HG03196 (cell line): ENCODE results near the gene CHST7.
"Not testable (repeated sequence)": the region's sequence is repeated elsewhere in the genome, so short reads cannot be mapped to it uniquely, and the experiment has no call there.

Experiments used
- ATAC-seq: cut with Tn5 transposase; IDR thresholded peaks from one replicate; pipeline ENCODE4 v1.9.1; 2021; ENCODE audit not compliant: unreplicated experiment

Gene CHST7, protein sequence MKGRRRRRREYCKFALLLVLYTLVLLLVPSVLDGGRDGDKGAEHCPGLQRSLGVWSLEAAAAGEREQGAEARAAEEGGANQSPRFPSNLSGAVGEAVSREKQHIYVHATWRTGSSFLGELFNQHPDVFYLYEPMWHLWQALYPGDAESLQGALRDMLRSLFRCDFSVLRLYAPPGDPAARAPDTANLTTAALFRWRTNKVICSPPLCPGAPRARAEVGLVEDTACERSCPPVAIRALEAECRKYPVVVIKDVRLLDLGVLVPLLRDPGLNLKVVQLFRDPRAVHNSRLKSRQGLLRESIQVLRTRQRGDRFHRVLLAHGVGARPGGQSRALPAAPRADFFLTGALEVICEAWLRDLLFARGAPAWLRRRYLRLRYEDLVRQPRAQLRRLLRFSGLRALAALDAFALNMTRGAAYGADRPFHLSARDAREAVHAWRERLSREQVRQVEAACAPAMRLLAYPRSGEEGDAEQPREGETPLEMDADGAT

GRCh38 chrX:46573331-46573891, at the start of gene CHST7:
TSS of gene CHST7 (plus strand) at chrX:46573765. CDS start at chrX:46573932, 167 bp downstream.
- peak; percentile 41 for ATAC-seq

- not testable (repeated sequence) for ATAC-seq
Observed at GRCh38 chrX:46528640-46529039, 44.9 kb upstream of the CHST7 start.

- ATAC-seq, result not testable (repeated sequence)
Observed at GRCh38 chrX:46529740-46530403, 43.7 kb upstream of the CHST7 start.

DNA sequence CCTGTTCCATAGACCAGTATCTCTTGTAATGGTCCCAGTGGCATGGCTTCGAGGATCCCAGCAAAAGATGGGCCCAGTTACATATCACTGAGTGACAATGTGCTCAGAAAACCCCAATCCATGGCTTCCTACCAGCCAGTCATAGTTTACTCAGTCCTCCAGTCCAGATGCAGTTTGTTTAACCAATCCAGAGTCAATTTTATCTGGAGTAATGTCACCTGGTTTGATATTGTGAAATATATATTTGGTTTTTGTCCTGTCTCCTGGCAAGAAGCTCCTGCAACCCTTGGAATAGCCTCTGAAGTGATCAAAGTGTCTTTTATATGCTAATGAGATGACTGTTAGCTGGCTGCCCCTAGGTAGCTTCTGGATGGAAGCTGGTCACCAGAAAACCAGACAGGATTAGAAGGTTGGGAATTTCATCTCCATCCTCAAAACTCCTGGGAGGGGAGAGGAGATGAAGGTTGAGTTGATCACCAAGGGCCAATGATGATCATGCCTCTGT, 43.1 kb upstream of the CHST7 start:
- ATAC-seq, result not testable (repeated sequence)

DNA sequence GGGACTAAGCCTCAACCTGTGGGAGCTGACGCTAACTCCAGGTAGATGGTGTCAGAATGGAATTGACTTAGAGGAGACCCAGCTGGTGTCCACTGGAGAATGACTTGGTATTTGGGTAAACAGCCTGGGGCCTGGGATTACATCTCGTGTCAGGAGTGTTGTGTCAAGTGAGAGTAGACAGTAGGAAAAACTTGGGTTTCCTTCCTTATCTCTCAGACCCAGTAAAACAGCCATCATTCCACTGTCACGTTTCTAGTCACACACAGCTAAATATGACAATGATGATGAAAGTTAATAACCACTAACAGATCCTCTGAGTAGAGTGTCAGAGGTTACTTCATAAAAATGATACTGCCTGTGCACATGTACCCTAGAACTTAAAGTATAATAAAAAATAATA, 42.1 kb upstream of the CHST7 start:
- ATAC-seq, result no peak

DNA sequence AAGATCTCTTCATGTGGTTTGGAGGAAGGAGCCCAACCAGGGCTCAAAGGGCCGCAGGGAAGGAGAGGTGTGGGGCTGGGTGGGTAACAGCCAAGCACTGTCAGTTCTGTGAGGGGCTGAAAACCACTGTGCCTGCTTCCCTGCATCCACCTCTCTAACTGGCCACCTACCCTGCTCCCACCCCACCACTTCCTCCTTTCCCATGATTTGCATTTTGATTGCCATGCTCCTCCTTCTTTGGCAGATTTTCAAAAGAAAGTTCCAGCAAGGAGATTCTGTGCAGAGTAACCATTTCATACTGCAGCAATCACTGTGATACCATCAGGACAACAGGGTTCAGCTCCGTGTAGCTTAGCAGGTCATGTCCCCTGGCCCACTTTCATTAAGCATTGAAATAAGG, 30.1 kb upstream of the CHST7 start:
- ATAC-seq, result no peak

DNA sequence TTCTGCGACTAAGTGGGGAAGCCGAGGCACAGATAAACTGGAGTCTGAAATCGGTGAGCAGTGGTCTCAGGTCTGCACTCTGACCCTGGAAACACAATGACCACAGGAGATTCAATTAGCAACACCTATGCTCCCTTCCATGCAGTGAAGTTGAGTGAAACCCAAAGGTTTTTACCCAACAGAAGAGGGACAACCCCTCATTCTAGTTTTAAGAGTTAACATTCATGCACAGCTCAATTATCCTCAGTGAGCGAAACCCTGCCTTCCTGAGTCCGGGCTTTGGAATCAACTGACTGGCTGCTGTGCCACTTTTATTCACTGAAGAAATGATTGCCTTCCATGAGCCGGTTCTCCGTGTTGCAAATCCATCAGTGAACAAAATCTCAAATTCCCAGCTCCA, 29.0 kb upstream of the CHST7 start:
- not testable (repeated sequence) for ATAC-seq

GRCh38 chrX:46545111-46546005, 28.2 kb upstream of the CHST7 start, which contains the start of gene ZNF674:
TSS of gene ZNF674 (minus strand) at chrX:46545421. CDS start at chrX:46542087, 3,334 bp downstream.
- peak; percentile 88 for ATAC-seq

GRCh38 chrX:46547857-46548256, 25.7 kb upstream of the CHST7 start:
- ATAC-seq, result no peak

DNA sequence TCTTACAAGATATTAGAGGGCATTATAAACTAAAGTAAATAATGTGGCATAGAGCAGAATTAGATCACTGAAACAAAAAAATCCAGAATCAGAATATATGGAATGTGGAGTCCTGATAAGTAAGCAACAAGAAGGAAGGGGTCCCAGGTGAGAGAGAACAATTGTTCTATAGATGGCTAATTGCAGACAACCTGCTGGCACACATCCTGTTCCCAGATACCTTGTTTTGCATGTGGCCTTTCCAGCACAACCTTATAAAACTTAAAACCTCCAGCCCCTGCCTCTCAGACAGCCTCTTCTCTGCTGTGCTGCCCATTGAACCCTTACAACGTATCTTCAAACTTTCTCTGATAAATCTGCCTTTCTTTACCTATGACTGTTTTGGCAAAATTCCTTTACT, 23.7 kb upstream of the CHST7 start:
- no peak for ATAC-seq

DNA sequence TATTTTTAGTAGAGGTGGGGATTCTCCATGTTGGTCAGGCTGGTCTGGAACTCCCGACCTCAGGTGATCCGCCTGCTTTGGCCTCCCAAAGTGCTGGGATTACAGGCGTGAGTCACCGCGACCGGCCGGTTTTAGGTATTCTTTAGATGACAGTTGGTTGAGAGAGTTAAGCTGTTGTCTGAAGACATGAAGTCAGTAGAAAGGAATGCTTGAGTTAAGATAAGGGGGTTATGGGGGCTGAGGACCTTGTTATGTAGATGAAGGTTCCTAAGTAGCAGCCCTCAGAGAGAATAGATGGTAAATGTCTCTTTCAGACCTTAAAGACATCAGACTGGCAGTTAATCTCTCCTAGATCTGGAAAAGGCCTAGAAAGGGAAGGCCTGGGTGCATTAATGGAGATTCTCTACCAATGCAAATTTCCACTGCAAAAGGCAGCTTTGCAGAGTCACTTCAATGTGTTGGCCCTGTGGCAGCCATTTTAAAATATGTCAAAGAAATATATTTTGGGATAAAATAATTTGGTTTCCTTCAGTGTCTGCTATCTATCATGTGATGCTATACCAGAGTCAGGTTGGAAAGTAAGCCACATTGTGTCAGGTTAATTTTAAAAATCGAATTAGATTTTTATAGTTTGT, 22.0 kb upstream of the CHST7 start:
- no peak for ATAC-seq

GRCh38 chrX:46553935-46554334, 19.6 kb upstream of the CHST7 start:
- no peak for ATAC-seq

DNA sequence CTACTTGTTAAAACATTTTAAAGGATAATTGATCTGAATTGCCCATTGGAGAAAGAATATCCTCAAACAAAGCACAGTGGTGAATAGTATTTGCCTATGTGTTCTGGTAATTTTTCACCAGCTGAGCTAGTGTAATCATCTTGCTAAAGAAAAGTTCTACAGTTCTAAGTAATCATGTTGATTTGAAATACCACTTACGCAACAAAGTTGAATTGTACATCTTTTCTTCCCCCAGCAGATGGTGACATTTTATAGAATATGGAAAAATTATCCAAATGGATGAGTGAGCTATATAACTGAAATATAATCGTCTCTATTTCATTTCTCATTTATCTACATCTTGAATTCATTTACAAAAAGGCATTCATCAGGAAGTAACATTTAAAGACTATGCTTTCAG, 18.6 kb upstream of the CHST7 start:
- ATAC-seq, result no peak

DNA sequence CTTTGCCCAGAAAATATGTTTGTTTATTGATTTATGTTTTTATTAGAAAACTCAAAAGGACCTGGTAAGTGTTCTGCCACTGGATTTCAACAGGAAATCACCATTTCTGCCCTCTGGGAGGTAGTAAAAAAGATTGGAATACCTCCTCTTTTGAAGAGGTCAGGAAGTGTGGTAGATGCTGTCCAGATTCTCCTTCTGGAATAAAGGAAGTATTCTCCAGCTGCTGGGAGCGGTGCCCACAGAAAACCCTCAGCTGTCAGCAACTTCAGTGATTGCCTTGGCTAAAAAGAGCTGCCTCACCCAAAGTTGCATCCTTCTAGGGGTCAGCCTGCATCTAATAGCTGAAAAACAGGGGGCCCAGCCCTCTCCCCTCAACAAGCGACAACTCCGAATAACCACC, 14.5 kb upstream of the CHST7 start:
- ATAC-seq, result no peak

- ATAC-seq, result peak; percentile 98
Observed at GRCh38 chrX:46561824-46562657, 11.5 kb upstream of the CHST7 start.

DNA sequence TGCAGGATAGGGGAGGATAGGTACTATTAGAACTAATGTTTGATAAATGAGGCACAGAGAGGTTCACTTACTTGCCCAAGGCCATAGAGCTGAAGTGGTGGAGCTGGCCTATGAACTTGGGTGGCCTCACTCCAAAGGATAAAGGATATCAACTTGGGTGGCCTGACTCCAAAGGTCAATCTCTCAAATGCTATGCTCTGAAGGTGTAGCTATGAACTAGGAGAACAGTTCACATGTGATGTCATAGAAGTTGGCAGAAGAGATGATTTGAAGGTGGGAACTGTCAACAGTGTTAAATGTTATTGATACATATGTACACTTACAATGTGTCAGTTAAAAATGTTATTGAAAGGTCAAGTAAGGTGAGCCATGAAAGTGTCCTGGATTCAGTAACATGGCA, 6.2 kb upstream of the CHST7 start:
- ATAC-seq, result no peak

GRCh38 chrX:46569621-46570020, 3.9 kb upstream of the CHST7 start:
- no peak for ATAC-seq

DNA sequence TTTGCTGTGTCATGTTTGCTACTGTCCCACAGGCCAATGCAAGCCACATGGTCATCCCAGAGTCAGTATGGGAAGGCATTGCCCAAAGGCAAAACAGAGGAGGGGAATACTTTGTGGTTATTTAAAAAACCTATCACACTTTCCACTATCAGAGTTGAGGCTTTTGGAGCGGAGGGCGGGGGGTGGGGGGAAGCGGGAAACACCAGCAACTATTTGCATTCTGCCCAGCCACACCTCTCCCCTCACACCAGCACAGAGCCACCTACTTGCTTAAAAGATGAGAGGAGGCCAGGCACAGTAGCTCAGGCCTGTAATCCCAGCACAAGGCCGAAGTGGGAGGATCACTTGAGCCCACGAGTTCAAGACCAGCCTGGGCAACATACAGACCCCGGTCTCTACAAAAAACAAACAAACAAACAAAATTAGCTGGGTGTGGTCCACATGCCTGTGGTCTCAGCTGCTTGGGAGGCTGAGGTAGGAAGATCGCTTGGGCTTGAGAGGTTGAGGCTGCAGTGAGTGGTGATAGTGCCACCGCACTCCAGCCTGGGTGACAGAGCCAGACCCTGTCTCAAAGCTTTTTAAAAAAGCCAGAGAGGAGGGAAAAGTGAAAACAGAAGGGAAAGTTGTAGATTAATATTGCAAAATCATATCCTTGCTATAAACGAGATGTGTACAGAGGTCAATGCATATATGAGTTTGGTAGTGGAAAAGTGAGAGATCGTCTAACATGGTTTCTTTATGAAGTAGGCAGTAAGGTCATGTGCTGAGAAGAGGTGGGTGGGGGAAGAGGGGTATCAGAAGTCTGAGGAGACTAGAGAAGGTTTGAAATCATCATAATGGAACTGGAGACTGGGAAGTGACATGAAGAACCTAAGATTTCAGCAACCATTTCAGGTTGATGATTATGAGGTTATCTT, 1.9 kb upstream of the CHST7 start:
- no peak for ATAC-seq
